ENCODE results near the gene KRTAP9-1.
"Not testable (repeated sequence)": the region's sequence is repeated elsewhere in the genome, so short reads cannot be mapped to it uniquely, and the experiment has no call there.

The KRTAP9-1 gene

DNA sequence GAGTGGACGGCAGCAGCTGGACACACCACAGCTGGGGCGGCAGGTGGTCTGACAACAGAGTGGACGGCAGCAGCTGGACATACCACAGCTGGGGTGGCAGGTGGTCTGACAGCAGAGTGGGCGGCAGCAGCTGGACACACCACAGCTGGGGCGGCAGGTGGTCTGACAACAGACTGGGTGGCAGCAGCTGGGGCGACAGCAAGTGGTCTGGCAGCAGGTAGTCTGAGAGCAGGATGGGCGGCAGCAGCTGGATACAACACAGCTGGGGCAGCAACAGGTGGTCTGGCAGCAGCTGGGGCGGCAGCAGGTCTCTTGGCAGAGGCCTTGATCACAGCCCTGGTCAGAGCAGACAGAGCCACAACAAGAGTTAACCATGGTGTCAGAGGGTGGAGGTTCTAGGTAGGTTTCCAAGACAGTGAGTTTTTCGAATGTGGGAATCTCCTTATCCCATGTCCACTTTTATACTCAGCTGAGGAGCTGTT is 5.2 kb upstream of the KRTAP9-1 start, which contains the start of gene KRTAP4-1:
KRTAP4-1 (minus strand) TSS at position 432 of the 482 bp plus-strand sequence; CDS start at position 375, 57 bp downstream.
- no peak for DNase-seq

DNA sequence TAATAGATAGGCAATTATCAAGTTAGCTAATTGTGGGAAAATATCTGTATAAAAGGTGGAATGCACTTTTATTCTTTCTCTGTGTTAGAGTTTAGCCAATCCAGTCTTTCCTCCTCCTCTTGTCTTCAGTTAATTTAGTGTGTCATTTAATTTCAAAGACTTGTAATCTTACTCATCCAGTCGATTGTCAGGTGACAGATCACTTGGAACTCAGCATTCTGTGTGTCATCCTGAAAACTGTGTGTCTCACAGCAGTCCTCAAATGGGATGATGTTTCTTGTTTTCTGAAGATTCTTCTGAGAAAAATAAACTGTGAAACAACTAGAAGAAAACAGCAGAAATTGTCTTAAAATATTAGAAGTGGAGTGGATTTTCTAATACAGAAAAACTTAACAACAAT is 4.7 kb upstream of the KRTAP9-1 start:
- no peak for DNase-seq

DNA sequence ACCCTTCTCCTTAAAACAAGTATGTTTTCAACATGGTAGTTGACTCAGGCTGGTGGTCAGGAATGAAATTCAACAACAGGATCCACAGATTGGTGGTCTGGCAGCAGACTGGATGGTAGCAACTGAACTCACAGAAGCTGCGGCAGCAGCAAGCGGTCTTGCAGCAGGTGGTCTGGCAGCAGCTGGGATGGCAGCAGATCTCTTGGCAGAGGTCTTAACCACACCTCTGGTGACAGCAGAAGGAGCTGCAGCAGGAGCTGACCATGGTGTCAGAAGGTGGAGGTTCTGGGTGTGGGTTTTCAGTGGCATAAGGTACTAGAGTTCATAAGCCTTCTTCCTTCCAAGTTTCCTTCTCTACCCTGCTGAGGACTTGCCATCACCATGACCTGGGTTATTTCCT is 2.8 kb upstream of the KRTAP9-1 start:
- DNase-seq = no peak

DNA sequence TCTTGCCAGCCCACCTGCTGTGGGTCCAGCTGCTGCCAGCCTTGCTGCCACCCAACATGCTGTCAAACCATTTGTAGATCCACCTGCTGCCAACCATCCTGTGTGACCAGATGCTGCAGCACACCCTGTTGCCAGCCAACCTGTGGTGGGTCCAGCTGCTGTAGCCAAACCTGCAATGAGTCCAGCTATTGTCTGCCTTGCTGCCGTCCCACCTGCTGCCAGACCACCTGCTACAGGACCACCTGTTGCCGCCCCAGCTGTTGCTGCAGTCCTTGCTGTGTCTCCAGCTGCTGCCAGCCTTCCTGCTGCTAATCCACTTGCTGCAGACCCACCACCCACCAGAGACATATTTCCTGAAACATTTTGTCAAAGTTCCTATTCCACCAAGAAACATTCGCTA is 641 bp downstream of the KRTAP9-1 start:
- no peak for DNase-seq

GRCh38 chr17:41196068-41196467 is 6.4 kb downstream of the KRTAP9-1 start:
- no peak for DNase-seq

GRCh38 chr17:41199421-41200078 is 9.9 kb downstream of the KRTAP9-1 start:
- no peak for DNase-seq

GRCh38 chr17:41211845-41212466 is 22.3 kb downstream of the KRTAP9-1 start:
- DNase-seq = no peak

- no peak for DNase-seq
These were observed 23.0 kb downstream of the KRTAP9-1 start for GRCh38 chr17:41212524-41213169.

DNA sequence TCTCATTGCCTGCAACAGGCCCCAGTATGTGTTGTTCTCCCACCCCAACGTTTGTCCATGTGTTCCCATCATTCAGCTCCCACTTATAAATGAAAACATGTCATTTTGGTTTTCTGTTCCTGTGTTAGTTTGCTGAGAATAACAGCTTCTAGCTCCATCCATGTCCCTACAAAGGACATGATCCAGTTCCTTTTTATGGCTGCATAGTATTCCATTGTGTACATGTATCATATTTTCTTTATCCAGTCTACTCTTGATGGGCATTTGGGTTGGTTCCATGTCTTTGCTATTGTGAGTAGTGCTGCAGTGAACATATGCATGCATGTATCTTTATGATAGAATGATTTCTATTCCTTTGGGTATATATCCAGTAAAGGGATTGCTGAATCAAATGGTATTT is 26.0 kb downstream of the KRTAP9-1 start:
- DNase-seq = no peak

GRCh38 chr17:41223821-41224220 is 34.1 kb downstream of the KRTAP9-1 start:
- no peak for DNase-seq

DNA sequence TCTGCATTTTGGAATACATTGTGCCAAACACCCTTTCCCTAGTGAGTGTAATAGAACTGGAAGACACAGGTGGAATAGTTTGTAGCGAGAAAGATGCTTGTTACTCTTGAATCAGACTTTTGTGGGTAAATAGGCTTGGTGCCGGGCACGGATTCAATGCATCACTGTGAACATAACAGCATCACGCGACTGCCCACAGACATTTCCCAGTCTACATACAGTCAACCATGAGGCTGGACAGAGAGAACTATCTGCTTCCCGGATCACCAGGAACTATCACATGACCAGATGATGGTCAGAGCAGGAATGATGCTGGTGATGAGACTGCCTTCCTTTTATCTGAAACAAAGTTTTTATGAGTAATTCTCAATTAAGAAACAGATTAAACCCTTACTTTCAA is 36.4 kb downstream of the KRTAP9-1 start:
- DNase-seq = no peak

DNA sequence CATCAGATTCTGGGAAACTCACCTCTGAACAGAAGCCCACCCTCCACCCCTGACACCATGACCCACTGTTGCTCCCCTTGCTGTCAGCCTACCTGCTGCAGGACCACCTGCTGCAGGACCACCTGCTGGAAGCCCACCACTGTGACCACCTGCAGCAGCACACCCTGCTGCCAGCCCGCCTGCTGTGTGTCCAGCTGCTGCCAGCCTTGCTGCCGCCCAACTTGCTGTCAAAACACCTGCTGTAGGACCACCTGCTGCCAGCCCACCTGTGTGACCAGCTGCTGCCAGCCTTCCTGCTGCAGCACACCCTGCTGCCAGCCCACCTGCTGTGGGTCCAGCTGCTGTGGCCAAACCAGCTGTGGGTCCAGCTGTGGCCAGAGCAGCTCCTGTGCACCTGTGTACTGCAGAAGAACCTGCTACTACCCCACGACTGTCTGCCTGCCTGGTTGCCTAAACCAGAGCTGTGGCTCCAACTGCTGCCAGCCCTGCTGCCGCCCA is 37.0 kb downstream of the KRTAP9-1 start, which contains the start of gene KRTAP9-2:
KRTAP9-2 (plus strand) TSS at position 51 of the 498 bp plus-strand sequence; CDS start at position 58, 7 bp downstream.
- DNase-seq = not testable (repeated sequence)

GRCh38 chr17:41230094-41230493 is 40.4 kb downstream of the KRTAP9-1 start:
- no peak for DNase-seq

DNA sequence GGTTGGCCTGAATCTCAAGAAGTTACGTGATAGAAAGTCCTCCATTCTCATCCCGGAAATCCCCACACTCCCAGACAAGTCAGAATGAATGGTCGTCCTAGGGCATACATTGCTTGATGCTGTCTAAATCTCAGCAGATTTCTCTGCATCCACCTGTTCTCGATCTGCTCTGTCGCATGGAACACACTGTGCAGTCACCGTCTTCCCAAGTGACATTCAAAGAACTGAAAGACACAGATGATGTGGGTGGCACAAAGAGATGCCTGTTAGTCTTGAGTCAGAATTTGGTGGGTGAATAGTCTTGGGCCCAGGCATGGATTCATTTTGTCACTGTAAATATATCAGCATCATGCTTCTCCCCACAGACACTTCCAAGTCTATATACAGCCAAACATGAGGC is 42.0 kb downstream of the KRTAP9-1 start:
- no peak for DNase-seq

DNA sequence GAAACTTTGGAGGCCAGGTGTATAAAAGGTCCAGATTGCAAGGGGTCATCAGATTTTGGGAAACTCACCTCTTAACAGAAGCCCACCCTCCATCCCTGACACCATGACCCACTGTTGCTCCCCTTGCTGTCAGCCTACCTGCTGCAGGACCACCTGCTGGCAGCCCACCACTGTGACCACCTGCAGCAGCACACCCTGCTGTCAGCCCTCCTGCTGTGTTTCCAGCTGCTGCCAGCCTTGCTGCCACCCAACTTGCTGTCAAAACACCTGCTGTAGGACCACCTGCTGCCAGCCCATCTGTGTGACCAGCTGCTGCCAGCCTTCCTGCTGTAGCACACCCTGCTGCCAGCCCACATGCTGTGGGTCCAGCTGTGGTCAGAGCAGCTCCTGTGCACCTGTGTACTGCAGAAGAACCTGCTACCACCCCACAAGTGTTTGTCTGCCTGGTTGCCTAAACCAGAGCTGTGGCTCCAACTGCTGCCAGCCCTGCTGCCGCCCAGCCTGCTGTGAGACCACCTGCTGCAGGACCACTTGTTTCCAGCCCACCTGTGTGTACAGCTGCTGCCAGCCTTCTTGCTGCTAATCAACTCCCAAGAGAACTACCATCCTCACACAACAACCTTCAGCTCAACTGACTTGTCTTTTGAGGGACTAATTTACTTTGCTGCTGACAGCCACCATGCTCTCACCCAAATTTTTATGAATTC is 42.9 kb downstream of the KRTAP9-1 start, which contains the start of gene KRTAP9-3:
KRTAP9-3 (plus strand) TSS at position 51 of the 707 bp plus-strand sequence; CDS start at position 104, 53 bp downstream.
- not testable (repeated sequence) for DNase-seq

DNA sequence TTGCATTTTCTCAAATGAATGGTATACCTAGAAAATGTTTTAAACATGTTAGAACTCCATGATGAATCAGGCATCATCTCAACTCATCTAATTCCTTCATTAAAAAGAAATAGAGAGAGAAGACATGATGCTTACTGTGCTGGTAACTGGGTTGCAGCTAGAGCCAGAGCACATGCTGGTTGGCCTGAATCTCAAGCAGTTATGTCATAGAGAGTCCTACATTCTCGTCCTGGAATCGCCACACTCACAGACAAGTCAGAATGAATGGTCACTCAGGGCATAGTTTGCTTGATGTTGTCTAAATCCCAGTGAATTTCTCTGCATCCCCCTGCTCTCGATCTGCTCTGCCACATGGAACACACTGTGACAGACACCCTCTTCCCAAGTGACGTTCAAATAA is 47.4 kb downstream of the KRTAP9-1 start:
- not testable (repeated sequence) for DNase-seq

DNA sequence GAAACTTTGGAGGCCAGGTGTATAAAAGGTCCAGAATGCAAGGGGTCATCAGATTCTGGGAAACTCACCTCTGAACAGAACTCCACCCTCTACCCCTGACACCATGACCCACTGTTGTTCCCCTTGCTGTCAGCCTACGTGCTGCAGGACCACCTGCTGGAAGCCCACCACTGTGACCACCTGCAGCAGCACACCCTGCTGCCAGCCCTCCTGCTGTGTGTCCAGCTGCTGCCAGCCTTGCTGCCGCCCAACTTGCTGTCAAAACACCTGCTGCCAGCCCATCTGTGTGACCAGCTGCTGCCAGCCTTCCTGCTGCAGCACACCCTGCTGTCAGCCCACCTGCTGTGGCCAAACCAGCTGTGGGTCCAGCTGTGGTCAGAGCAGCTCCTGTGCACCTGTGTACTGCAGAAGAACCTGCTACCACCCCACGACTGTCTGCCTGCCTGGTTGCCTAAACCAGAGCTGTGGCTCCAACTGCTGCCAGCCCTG is 48.3 kb downstream of the KRTAP9-1 start, which contains the start of gene KRTAP9-8:
KRTAP9-8 (plus strand) TSS at position 51 of the 489 bp plus-strand sequence; CDS start at position 104, 53 bp downstream.
- not testable (repeated sequence) for DNase-seq
